HG03558 (cell line): Measurements from ENCODE around the gene TRIM40.

Experiments
- ATAC-seq: cut with Tn5 transposase; IDR thresholded peaks from one replicate; pipeline ENCODE4 v1.9.1; 2021; ENCODE audit warnings: moderate number of reproducible peaks; ENCODE audit not compliant: unreplicated experiment; ENCODE audit errors: extremely low read depth

TRIM40 gene, protein sequence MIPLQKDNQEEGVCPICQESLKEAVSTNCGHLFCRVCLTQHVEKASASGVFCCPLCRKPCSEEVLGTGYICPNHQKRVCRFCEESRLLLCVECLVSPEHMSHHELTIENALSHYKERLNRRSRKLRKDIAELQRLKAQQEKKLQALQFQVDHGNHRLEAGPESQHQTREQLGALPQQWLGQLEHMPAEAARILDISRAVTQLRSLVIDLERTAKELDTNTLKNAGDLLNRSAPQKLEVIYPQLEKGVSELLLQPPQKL

DNA sequence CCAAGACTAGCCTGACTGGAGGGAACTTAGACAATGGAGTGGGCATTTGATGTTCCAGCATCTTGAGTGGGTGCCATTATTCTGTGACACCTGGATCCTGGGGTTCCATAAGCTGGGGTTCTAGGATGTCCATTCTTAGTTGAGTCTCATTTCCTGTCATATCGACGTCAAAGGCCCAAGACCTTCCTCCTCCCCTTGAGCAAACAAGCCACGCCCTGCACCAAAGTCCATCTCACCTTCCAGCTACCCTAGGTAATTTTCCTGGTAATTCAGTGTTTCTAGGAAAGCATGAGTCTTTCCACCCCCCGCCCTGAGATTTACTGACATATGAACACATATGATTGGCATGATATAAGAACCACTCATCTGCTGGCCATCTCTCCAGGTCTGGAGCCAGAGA, at the start of gene TRIM40:
Gene TRIM40, plus strand, starts transcription at position 384 of the 400 bp plus-strand sequence. CDS start 897 bp downstream, outside the sequence.
- no peak for ATAC-seq

DNA sequence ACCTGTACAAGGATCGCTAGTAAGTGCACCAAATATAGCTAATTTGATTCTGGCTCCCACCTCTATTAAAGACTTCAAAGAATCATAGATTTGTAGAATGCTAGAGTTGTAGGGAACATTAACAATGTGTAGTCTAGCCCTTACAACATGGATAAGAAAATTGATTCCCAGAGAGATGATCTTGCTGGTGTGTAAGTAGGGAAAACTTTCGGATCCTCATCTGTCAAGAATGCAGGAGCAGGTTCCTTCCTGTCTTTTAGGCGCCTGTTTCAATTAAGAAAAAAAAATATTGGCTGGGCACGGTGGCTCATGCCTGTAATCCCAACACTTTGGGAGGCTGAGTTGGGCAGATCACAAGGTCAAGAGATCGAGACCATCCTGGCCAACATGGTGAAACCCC, 48.1 kb upstream of the TRIM40 start:
- ATAC-seq = no peak

DNA sequence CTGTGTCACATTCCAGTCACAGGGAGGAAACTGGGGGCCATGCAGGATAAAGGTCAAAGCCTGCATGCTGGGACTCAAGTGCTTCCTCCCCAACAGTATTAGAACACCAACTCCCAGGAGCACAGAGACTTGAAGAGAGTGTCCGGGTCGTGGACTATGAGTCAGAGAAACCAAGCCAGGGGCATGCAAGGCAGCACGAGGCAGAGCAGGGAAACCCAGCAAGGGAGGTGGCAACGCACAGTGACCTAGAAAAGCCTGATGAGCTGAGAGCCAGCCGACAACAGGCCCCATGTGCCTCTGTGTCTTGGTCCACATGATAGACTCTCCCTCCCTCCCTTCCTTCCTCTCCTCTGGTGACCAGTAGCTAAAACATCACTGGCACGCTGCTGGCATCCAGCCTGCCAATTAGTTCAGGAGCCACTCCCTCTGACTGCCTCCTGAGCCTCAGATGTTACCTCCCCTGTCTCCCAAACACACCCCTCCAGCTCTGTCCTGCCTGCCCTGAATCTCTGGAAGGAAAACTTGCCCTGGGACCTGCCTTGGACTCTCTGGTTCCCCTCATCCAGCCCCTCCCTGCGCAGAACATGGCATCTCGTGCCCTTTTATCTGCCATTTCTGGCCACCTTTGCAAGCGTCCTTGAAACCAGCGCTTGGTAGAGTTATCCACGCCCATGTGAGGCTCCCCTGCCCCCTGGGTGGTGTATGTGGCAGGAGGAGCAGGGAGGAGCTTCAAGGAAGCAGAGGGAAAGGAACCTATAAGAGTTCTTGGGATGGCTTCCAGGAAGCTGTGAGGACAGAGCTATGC, 44.2 kb upstream of the TRIM40 start:
- no peak for ATAC-seq

DNA sequence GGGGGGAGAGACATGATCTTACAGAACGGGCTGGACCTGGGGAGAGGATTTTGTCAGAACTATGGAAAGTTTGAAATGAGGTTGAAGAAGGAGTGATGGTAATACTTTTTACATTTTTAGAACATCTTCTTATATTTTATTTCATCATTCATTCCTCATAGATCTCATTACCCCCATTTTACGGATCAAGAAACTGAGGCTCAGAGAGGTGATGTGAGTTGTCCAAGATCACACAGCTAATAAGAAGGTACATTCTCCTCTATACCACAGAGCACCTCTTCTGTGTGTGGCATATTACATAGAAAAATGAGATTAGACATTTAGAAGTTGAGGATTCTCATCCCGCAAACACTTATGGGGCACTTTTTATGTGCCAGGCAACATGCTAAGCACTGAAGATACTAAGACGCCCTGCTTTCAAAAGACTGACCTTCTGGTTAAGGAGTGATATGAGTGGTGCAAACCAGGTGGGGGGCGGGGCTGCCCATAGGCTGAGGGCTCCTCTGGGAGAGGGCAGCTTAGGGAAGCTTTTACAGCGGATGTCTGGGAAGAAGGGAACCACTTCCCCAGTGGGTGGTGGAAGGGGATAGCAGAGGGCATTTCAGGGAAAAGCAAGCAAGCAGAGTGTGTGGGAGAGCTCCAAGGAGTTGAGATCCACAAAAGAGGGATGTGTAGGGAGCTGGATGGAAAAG, 42.9 kb upstream of the TRIM40 start:
- no peak for ATAC-seq

DNA sequence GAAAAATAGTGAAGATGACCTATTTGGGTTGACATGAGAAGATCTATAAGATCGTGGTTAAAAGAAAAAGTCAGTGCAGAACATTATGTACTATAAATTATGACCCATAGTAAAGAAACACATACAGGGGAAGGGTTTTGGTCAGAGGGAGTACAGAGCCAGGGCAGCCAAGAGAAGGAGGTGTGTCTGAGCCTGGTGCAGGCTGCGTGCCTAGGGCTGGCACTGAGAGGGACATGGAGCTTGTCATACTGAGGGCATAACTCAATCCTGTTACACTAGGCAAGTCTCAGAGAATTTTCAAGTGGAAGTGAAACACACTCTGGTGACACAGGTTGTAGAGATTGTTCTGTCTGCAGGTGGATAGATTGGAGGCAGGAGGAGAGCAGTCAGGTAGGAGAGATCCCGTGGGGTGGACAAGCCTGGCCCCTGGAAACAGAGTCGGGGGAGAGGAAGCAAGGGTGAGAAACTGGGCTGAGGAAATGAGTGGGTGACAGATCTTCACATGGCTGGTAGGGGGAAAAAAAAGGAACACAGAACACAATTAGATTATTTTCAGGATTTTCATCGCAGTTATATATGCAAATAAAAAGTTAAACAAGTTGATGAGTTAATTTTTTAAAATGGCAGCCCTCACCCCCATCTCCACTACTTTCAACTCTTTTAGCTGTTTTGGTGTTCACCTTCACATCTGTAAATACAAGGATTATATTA, 41.8 kb upstream of the TRIM40 start:
- no peak for ATAC-seq

DNA sequence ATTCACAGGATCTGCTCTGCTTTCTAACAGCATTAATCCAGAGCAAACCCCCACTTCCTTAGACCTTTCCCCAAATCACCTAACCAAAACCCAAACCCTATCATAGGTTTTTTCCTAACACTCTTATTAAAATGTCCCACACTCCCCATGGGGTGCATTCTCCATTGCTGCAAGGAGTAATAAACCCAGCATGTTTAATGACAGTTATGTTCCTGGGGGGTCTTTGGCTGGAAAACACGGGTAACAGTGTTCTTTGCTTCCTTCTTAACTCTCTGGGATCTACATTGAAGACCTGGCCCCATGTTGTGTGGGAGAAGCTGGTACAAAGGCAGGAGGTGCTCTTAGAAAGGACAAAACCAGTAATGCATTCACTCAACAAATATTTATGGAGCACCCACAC, 39.1 kb upstream of the TRIM40 start:
- no peak for ATAC-seq

DNA sequence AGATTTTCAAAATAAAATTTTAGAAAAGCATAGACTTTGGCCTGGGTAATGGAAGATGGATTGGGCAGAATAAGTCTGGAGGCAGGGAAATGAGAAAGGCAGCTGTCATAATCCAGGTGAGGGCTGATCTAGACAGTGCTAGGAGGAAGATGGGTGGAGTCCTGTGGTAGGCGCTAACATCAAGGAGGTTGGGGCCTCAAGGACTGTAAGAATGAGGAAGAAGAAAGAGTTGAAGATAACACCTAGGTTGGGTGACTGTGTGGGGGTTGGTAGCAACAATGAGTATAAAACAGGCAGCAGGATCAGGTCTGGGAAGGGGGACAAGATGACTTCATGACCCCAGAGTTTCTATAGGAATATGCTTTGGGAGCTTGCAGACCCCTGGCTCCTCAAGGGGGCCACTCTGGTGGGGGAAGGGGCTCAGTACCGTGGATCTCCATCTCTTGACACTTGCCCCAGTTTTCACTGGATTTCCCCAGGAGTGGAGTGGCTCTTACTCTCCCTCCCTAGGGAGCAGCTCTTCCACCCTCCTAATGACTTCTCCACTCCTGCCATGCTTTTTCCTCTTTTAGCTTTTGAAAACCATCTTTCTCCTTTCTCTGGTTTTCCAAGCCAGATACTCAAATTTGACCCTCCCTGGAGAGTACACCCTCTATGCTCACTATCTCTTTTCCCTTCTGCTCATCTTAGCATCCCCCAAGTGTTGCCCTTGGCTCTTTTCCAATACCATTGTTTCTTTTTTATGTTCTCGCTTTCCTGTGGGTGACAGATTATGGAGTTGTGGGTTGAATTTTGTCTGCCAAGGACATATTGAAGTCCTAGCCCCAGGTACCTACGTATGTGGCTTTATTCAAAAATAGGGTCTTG, 37.8 kb upstream of the TRIM40 start:
- ATAC-seq = no peak

DNA sequence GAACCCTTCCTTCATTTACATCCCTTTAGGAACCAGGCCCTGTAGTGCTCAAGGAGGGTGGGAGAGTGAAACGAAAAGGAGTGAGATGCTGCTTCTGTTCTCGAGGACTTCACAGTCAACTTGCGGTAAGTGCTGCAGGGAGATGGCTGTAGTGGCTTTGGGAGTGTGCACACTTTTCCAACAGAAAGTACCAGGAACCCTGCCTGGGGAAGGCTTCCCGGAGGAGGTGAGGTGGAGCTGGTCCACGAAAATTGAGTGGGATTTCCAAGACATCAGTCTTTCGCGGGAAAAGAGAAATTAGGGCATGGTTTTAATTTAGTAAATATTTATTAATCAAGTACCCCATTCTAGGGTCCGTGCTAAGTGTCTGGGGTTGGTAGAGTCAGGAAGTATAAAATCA, 35.8 kb upstream of the TRIM40 start:
- ATAC-seq = no peak

DNA sequence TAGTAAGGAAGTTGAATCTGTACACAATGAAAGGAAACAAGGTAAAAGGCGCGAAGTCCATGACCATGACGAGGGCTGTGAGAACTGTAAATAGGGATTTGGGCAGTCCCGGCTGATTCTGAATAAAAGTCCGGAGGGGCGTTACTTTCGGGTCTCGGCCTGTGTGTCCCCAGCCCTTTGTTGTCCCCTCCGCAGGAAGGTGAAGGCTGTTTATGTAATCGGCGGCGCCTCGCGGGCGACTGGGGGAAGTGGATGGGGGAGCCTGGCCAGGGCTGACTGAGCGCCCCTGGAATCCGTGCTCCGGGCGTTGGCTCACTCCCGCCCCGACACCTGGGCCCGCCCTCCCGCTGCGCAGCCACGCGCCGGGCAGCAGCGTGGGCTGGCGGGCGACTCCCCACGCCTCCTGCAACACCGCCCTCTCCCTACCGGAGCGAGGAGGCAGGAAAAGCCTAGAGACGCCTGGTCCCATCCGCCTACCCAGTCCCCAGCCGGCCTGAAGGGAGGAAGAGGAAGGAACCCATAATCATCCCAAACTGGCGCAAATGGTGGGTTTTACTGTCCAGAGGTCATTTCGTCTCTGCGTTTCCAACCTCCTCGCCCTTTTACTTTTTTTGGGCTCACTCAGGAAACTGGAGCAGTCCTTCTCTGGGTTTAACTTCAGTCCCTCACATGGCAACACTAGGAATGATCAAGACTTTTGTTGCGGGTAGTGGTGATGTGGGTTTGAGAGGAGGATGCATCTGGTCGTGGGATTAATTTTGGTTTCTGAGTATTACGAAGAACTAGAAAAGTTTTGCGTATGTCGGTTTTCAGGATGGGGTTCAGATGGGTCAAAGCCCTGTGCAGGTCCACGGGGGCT, 35.1 kb upstream of the TRIM40 start:
- ATAC-seq = no peak

DNA sequence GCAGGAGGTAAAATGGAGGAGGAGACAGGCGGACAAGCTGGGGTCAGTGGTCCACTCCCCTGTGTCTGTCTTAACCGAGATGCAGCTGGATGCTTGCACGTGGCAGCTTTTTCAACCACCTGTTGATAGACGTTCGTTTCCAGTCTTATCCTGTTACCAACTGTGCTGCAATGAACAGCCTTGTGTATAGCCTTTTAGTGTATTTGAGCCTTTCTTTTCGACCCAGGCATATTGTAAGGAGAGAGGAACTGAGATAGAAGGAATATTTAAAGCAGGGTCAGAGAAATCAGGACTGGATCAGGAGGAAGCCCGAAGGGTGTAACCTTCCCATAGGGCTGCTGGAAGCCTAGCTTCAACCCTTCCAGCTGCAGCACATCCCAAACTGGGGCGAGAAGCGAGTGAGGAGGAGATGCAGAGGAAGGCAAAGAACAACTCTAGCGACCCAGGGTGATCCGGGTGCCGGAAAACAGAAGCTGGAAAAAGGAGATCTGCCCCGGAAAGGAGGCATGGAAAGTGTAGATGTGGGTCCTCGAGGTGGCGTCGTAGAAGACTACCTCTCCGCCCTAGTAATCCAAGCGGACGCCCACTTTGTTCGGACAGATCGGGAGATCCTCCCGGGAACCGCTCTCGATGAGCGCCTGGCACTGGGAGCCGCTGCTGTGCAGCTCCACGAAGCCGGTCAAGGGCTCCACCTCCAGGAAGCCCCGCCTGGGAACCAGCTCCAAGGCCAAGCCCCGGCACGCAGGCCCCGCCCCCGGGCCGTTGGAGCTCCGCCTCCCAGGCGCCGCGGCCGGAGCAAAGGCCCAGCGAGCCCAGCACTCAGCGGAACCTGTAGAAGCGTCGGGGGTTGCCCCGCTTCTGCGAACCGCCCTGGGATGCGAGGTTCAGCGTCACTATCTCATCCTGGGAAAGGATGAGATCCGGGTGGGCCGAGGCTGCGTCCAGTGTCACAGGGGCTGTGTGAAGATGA, 34.2 kb upstream of the TRIM40 start:
- no peak for ATAC-seq

DNA sequence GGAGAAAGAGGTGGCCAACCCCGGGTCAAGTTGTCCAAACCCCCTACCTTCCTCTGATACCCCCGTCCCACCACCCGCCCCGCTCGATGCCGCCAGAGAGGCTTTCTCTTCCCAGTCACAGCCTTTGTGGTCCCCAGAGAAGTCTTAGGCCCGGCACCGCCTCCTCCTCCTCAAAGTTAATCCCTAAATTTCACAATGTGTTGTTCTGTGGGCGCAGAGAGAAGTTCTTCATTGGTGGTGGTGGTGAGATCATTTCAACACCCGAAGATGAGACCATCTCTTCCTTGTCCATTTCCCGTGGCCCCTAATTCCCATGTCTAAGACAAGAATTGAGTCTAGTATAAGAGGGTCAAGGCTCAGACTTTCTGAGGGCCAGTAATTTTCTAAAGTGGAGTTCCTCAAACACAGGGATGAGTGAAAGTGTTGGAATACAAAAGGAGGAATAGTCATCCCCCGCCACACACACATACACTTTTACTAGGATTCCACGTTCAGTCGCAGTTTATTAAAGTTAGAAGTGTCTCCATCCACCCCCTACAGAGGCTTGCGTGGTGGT, 33.4 kb upstream of the TRIM40 start:
- no peak for ATAC-seq

DNA sequence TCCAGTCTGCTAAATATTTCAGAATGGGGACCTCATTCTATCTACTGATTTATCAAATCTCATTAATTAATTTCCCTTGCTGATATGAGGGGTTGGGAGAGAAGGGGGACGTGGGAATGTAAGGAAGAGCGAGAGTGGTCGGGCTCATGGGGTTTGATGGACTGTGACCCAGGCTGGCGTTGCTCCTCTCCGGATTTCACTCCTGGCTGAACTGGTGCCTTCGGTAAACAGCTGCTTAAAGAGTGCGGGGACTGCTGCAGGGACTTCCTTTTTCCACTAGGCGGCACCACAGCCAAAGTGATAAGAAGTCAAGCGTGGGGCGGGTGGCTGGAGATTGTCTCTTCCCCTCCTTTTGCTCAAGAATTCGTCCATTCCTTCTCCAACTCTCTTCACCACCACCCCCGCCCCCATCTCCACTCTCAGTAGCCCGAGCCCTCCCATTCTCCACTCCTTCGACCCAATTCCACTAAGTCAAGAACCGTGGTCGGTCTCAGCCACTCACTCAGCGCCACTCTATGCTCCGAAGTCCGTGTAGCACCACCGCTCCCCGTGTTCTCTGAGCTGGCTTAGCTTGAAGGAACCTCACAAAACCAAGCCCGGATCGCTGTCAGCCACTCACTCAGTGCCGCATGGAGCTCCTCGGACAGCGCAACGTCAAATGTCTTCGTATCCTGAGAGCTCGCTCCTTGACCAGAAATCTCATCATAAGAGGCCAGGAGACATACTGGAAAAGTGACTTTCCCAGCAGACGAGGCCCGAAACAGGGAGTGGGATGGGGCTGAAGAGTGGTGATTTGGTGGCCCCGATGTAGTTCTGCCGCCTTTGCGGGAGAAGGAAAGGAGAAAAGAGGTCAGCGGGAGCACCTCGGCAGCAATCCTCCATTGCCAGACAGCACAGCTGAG, 32.7 kb upstream of the TRIM40 start:
- no peak for ATAC-seq

DNA sequence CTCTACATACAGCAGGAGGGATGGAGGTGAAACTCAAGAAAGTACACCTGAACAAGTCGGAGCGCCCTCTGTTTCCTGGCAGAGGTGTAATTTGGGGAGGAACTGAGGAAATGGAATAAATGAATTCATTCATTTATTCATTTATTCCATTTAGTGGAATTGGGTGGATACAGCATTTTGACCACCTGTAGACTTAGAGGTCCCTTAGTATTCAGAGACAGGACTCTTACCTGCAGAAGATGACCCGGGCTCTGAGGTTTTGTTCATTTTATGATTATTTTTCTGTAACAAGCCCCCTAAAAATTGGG, 32.1 kb upstream of the TRIM40 start:
- ATAC-seq = no peak

DNA sequence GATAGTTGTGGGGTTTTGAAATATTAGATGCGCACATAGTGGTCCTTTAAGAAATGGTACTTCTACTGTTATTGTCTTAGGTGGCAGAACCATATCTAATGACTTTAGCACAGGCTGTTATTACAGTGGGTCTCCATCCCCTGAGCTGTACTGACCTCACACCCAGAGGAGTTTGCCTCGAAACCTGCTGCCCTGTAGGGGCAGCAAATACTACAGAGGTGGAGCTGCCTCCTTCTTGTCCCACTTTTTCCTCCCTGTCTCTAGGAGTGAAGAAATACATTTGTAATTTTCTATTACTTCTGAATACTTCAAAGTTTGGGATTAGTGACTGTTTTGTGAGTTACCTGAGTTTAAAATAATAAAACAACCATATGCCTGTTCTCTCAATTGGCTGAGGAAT, 31.3 kb upstream of the TRIM40 start:
- ATAC-seq = no peak

DNA sequence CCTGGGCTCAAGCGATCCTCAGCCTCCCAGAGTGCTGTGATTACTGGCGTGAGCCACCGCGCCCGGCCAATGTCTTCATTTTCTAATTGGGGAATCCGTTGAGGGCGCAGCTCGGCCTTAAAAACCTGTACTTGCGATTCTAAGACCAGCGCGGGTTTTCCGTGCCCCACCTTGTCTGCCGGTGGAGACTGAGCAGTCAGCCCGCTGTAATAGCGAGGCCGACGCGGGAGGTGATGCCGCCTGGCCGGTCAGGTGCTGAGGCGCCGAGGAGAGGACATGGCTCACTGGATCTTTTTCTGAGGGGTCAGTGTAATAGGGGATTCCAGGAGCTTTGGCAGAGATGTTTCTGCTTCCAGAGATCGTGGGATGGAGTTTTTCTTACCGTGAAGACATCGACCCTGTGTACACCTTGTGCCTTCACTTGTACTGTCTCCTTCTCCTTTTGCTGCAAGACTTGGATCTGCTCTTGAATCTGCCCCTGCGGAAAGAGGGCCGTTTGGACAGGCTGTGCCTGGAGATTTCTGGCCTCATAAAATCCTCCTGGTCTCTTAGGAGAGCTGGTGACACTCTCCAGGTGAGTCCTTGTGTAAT, 24.6 kb upstream of the TRIM40 start:
- no peak for ATAC-seq

DNA sequence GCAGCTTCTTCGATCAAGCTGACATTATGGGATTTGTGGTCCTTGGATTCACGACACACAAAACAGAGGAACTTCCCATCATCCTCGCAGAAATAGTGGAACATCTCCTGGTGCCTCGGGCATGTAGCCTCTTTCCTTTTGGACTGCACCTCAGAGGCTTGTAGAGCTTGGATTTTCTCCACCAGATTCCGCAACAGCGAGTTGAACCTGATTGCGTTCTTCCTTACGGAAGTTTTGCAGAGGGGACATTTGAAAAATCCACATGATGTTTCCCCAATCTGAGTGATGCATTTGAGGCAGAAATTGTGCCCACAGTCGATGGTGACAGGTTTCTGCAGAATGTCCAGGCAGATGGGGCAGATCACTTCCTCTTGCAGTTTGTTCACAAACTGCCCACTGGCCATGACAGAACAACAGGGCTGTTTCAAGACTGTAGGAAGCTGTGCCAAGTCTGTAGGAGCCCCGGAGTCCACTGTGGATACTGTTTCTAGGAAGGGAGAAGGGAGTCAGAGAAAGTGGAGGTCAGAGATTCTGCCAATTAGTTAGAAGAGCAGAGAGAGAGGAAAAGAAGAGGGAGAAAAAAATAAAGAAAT, 23.4 kb upstream of the TRIM40 start:
- ATAC-seq = no peak
